Loucy (cell line): ENCODE data around the gene ATF7IP.
"Not testable (repeated sequence)": the region's sequence is repeated elsewhere in the genome, so short reads cannot be mapped to it uniquely, and the experiment has no call there.

Experiments
- EZH2phosphoT487 ChIP-seq: fragments of 200-600 bp; IDR thresholded peaks from 2 replicates; pipeline ENCODE4 v1.6.1; 2018; ENCODE audit warnings: antibody characterized with exemption, mild to moderate bottlenecking, moderate library complexity, borderline replicate concordance
- TF ChIP-seq, protein P1 (sequence below): fragments of 200-600 bp; sonication (generic); conservative IDR thresholded peaks from 2 replicates; pipeline ENCODE4 v1.5.1; 2014; ENCODE audit warnings: mild to moderate bottlenecking, antibody characterized with exemption, low read length

DNA sequence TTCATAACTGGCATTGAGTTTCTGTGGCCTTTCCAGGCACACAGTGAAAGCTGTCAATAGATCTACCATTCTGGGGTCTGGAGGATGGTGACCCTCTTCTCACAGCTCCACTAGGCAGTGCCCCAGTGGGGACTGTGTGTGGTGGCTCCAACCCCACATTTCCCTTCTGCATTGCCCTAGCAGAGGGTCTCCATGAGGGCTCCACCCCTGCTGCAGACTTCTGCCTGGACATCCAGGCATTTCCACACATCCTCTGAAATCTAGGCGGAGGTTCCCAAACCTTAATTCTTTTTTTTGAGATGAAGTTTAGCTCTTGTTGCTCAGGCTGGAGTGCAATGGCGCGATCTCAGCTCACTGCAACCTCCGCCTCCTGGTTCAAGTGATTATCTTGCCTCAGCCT lies 14.0 kb upstream of the ATF7IP start:
- TF ChIP-seq, protein P1, sequence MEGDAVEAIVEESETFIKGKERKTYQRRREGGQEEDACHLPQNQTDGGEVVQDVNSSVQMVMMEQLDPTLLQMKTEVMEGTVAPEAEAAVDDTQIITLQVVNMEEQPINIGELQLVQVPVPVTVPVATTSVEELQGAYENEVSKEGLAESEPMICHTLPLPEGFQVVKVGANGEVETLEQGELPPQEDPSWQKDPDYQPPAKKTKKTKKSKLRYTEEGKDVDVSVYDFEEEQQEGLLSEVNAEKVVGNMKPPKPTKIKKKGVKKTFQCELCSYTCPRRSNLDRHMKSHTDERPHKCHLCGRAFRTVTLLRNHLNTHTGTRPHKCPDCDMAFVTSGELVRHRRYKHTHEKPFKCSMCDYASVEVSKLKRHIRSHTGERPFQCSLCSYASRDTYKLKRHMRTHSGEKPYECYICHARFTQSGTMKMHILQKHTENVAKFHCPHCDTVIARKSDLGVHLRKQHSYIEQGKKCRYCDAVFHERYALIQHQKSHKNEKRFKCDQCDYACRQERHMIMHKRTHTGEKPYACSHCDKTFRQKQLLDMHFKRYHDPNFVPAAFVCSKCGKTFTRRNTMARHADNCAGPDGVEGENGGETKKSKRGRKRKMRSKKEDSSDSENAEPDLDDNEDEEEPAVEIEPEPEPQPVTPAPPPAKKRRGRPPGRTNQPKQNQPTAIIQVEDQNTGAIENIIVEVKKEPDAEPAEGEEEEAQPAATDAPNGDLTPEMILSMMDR, result not testable (repeated sequence)
- not testable (repeated sequence) for TF ChIP-seq EZH2phosphoT487
